Neuronal stem cell (in vitro differentiated cells): ENCODE results near the gene HOXB1.

Experiments used
- DNase-seq: peaks from one replicate; pipeline ENCODE4 v3.0.0-alpha.2; 2013; ENCODE audit warnings: low spot score
- H2AFZ ChIP-seq: one replicate; pipeline ENCODE4 v1.6.1; 2013; ENCODE audit warnings: mild to moderate bottlenecking, low read length, inconsistent platforms
- H2AK5ac ChIP-seq: 2 replicates; pipeline ENCODE4 v1.6.1; 2013; ENCODE audit warnings: low read depth, mild to moderate bottlenecking, inconsistent platforms, low read length, moderate library complexity, mixed read lengths
- H2BK120ac ChIP-seq: 2 replicates; pipeline ENCODE4 v1.6.1; 2013; ENCODE audit warnings: low read depth, mild to moderate bottlenecking, inconsistent platforms, low read length, moderate library complexity, mixed read lengths
- H2BK12ac ChIP-seq: one replicate; pipeline ENCODE4 v1.6.1; 2013; ENCODE audit warnings: low read length, inconsistent platforms
- H2BK15ac ChIP-seq: 2 replicates; pipeline ENCODE4 v1.6.1; 2013; ENCODE audit warnings: mild to moderate bottlenecking, low read length, inconsistent platforms, mixed read lengths
- H2BK5ac ChIP-seq: one replicate; pipeline ENCODE4 v1.6.1; 2013; ENCODE audit warnings: inconsistent platforms, mild to moderate bottlenecking, low read length, moderate library complexity
- H3K14ac ChIP-seq: one replicate; pipeline ENCODE4 v1.6.1; 2013; ENCODE audit warnings: low read length, inconsistent platforms
- H3K18ac ChIP-seq: 2 replicates; pipeline ENCODE4 v1.6.1; 2013; ENCODE audit warnings: low read length, inconsistent platforms
- H3K23ac ChIP-seq: 2 replicates; pipeline ENCODE4 v1.6.1; 2013; ENCODE audit warnings: low read depth, mild to moderate bottlenecking, mixed read lengths, low read length, inconsistent platforms; ENCODE audit not compliant: poor library complexity
- H3K27ac ChIP-seq: replicated peaks from 3 replicates; pipeline ENCODE4 v1.5.1; 2013; ENCODE audit warnings: low read length, inconsistent platforms
- H3K27me3 ChIP-seq, 3 experiments: 2 replicates each; pipeline ENCODE4 v1.6.1; 2013; ENCODE audit warnings: low read length in 3 of 3, mild to moderate bottlenecking in 2 of 3, inconsistent platforms in 1 of 3, low read depth in 1 of 3, mixed read lengths in 1 of 3, moderate library complexity in 1 of 3; ENCODE audit not compliant: control insufficient read depth in 3 of 3, insufficient read depth in 3 of 3
- H3K36me3 ChIP-seq, 2 donors: replicated peaks in 1 of 2; 2 replicates each; pipeline ENCODE4 v1.6.1; 2013; ENCODE audit warnings: low read length in 2 of 2; ENCODE audit not compliant: control insufficient read depth in 2 of 2, insufficient read depth in 2 of 2
- H3K4ac ChIP-seq: 2 replicates; pipeline ENCODE4 v1.6.1; 2013; ENCODE audit warnings: inconsistent platforms, mild to moderate bottlenecking, low read length, moderate library complexity
- H3K4me1 ChIP-seq, 2 donors: 1 replicate in 1 of 2; 2 replicates in 1 of 2; pipeline ENCODE4 v1.6.1; 2013; ENCODE audit warnings: low read length in 2 of 2, low read depth in 1 of 2; ENCODE audit not compliant: control insufficient read depth in 2 of 2, insufficient read depth in 1 of 2
- H3K4me2 ChIP-seq: one replicate; pipeline ENCODE4 v1.6.1; 2013; ENCODE audit warnings: mild to moderate bottlenecking, low read length, inconsistent platforms; ENCODE audit not compliant: insufficient read depth, poor library complexity, severe bottlenecking
- H3K4me3 ChIP-seq, 2 donors: 2 replicates each; pipeline ENCODE4 v1.5.1; 2013; ENCODE audit warnings: low read length in 2 of 2, mild to moderate bottlenecking in 2 of 2, inconsistent platforms in 1 of 2, moderate library complexity in 1 of 2
- H3K79me1 ChIP-seq: one replicate; pipeline ENCODE4 v1.6.1; 2013; ENCODE audit warnings: low read depth, mild to moderate bottlenecking, inconsistent platforms, low read length, moderate library complexity
- H3K9ac ChIP-seq: one replicate; pipeline ENCODE4 v1.6.1; 2013; ENCODE audit warnings: mild to moderate bottlenecking, low read depth, low read length, inconsistent platforms; ENCODE audit not compliant: poor library complexity
- H3K9me3 ChIP-seq, 2 donors: replicated peaks in 1 of 2; 2 replicates each; pipeline versions ENCODE3 to v1.6.1; 2013; ENCODE audit warnings: low read length in 2 of 2, mild to moderate bottlenecking in 2 of 2, inconsistent platforms in 1 of 2, low read depth in 1 of 2, mixed read lengths in 1 of 2, moderate library complexity in 1 of 2; ENCODE audit not compliant: control insufficient read depth in 2 of 2, insufficient read depth in 1 of 2
- H4K8ac ChIP-seq: one replicate; pipeline ENCODE4 v1.6.1; 2013; ENCODE audit warnings: low read depth, mild to moderate bottlenecking, inconsistent platforms, low read length, moderate library complexity
- H4K91ac ChIP-seq: one replicate; pipeline ENCODE4 v1.6.1; 2013; ENCODE audit warnings: low read length, low read depth, mild to moderate bottlenecking, inconsistent platforms; ENCODE audit not compliant: poor library complexity
- WGBS, 2 donors: extraction: QIAGEN DNeasy Blood & Tissue Kit; methylation state at CpG; one replicate each; pipeline ENCODE4 v1.1.7; 2013; ENCODE audit warnings: missing lambda C conversion rate in 2 of 2, mixed read lengths in 1 of 2; ENCODE audit not compliant: insufficient read length in 2 of 2, insufficient replicate concordance in 1 of 2; ENCODE audit errors: extremely low coverage in 2 of 2; 5-methylcytosine and 5-hydroxymethylcytosine counted together

The HOXB1 gene

GRCh38 chr17:48550502-48551213, 19.8 kb upstream of the HOXB1 start:
- Histone ChIP-seq H3K23ac (peak overlapping the region; percentile 28), H3K14ac (no peak overlapping the region), H4K91ac (no peak overlapping the region), H3K9me3 (peaks cover 0 to 6% of the 10 kb centered on the region in 2 donors), H3K9ac (no peak overlapping the region), H3K18ac (no peak overlapping the region), H2AK5ac (no peak overlapping the region), H3K4me2 (no peak overlapping the region), H2AFZ (no peak overlapping the region), H3K79me1 (peaks cover 2% of the 10 kb centered on the region), H2BK5ac (no peak overlapping the region), H3K27ac (no peak overlapping the region), H4K8ac (no peak overlapping the region), H2BK120ac (no peak overlapping the region), H3K27me3 (peaks cover 53 to 95% (median 87%) of the 10 kb centered on the region in 3 experiments), H3K4me1 (no peaks in the 10 kb centered on the region), H3K4ac (no peak overlapping the region), H3K36me3 (no peaks in the 10 kb centered on the region), H2BK15ac (no peak overlapping the region), H3K4me3 (no peak overlapping the region), H2BK12ac (no peak overlapping the region)
- DNase-seq: no peak
- WGBS, 2 donors: no CpG with 5 or more reads among the region's 70 CpGs

- H2BK15ac ChIP-seq: no peak overlapping the region
- peak overlapping the region; percentile 28 for H3K23ac ChIP-seq
- no peak overlapping the region for H3K4ac ChIP-seq
- no peak overlapping the region for H3K18ac ChIP-seq
- H3K4me1 ChIP-seq: no peaks in the 10 kb centered on the region
- H3K79me1 ChIP-seq: peaks cover 2% of the 10 kb centered on the region
- no peak overlapping the region for H2BK12ac ChIP-seq
- no peak overlapping the region for H2BK120ac ChIP-seq
- H2AFZ ChIP-seq: no peak overlapping the region
- peak overlapping the region in 1 of 2 donors; percentile 30 for H3K4me3 ChIP-seq
- H3K27ac ChIP-seq: no peak overlapping the region
- no peak overlapping the region for H4K8ac ChIP-seq
- DNase-seq: no peak
- H2BK5ac ChIP-seq: no peak overlapping the region
- H3K9ac ChIP-seq: no peak overlapping the region
- H3K4me2 ChIP-seq: no peak overlapping the region
- no peak overlapping the region for H4K91ac ChIP-seq
- WGBS, 2 donors: no CpG with 5 or more reads among the region's 18 CpGs
- H3K14ac ChIP-seq: no peak overlapping the region
- H3K27me3 ChIP-seq: peaks cover 59 to 95% (median 88%) of the 10 kb centered on the region in 3 experiments
- H3K9me3 ChIP-seq: peaks cover 0 to 6% of the 10 kb centered on the region in 2 donors
- no peaks in the 10 kb centered on the region for H3K36me3 ChIP-seq
- H2AK5ac ChIP-seq: no peak overlapping the region
Measured at GRCh38 chr17:48549914-48550501, 19.2 kb upstream of the HOXB1 start.

- Histone ChIP-seq H2BK15ac (no peak overlapping the region), H3K27ac (no peak overlapping the region), H3K9me3 (peaks cover 0 to 6% of the 10 kb centered on the region in 2 donors)
Measured at GRCh38 chr17:48549281-48549630, 18.4 kb upstream of the HOXB1 start.

DNA sequence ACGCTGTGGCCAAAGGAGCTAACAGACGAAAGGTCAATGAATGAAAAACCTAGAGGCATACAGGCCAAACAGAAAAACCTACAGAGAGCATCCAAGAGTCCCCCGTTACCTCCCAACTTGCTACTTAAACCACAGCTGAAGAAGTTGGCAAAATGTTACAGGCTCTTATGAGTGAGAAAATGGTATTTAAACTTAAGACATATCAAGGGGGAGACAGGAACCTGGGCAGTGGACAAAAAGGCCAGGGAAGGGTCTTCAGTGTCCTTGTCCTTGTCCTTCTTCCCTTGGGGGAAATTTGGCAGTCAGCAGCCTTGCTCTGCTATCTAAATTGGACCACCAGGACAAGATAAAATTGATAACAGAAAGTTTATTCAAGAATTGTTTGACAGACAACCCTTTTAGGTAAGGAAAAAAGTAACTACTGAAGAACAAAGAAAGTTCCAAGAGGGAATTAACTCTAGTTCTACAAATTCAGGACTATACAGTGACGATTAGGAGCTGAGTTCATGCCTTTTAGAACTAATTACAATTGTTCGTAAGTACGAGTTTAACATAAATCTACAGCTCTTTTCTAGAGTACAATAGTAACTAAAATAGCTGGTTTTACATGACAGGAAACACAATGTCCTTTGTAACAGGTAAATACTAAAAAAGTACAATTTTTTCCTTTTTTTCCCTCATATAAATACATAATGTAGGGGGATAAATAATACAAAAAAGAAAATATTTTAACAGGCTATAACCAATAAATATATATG, 17.9 kb upstream of the HOXB1 start:
- no peak overlapping the region for H3K4ac ChIP-seq
- no peak overlapping the region for H3K14ac ChIP-seq
- no peak overlapping the region for H3K18ac ChIP-seq
- H3K79me1 ChIP-seq: no peaks in the 10 kb centered on the region
- no peak overlapping the region for H4K91ac ChIP-seq
- no CpG with 5 or more reads among the region's 6 CpGs for WGBS, 2 donors
- no peak overlapping the region for H2BK15ac ChIP-seq
- H2BK12ac ChIP-seq: no peak overlapping the region
- no peak overlapping the region for H3K27ac ChIP-seq
- H4K8ac ChIP-seq: no peak overlapping the region
- no peak overlapping the region for H2BK5ac ChIP-seq
- no peak overlapping the region for H3K9ac ChIP-seq
- H3K4me2 ChIP-seq: no peak overlapping the region
- no peaks in the 10 kb centered on the region for H3K36me3 ChIP-seq
- H2AFZ ChIP-seq: no peak overlapping the region
- no peak for DNase-seq
- H2AK5ac ChIP-seq: no peak overlapping the region
- H3K23ac ChIP-seq: no peak overlapping the region
- peaks cover 0 to 6% of the 10 kb centered on the region in 2 donors for H3K9me3 ChIP-seq
- peaks cover 53 to 94% (median 88%) of the 10 kb centered on the region in 3 experiments for H3K27me3 ChIP-seq
- no peak overlapping the region for H2BK120ac ChIP-seq
- H3K4me3 ChIP-seq: no peak overlapping the region
- no peaks in the 10 kb centered on the region for H3K4me1 ChIP-seq

More at GRCh38 chr17:48549281-48549630, 18.4 kb upstream of the HOXB1 start:
- H4K8ac ChIP-seq: no peak overlapping the region
- no peak for DNase-seq
- H4K91ac ChIP-seq: no peak overlapping the region
- no peak overlapping the region for H3K9ac ChIP-seq
- H3K4me3 ChIP-seq: no peak overlapping the region
- no peak overlapping the region for H2AK5ac ChIP-seq
- H2AFZ ChIP-seq: no peak overlapping the region
- no peak overlapping the region for H2BK120ac ChIP-seq
- peaks cover 54 to 94% (median 88%) of the 10 kb centered on the region in 3 experiments for H3K27me3 ChIP-seq
- no peak overlapping the region for H3K18ac ChIP-seq
- H3K36me3 ChIP-seq: no peaks in the 10 kb centered on the region
- no peak overlapping the region for H3K23ac ChIP-seq
- no peak overlapping the region for H2BK5ac ChIP-seq
- no peak overlapping the region for H3K4ac ChIP-seq
- WGBS, 2 donors: no CpG with 5 or more reads among the region's 3 CpGs
- H3K14ac ChIP-seq: no peak overlapping the region
- H2BK12ac ChIP-seq: no peak overlapping the region
- no peaks in the 10 kb centered on the region for H3K4me1 ChIP-seq
- no peak overlapping the region for H3K4me2 ChIP-seq
- H3K79me1 ChIP-seq: no peaks in the 10 kb centered on the region
